GM18861 (cell line): ENCODE results near the gene TRIB2.

ENCODE experiments used
- ATAC-seq: cut with Tn5 transposase; IDR thresholded peaks from one replicate; pipeline ENCODE4 v1.9.1; 2021; ENCODE audit not compliant: unreplicated experiment

The TRIB2 gene

GRCh38 chr2:12719400-12720277 lies 2.9 kb downstream of the TRIB2 start:
- ATAC-seq, result no peak

GRCh38 chr2:12720278-12720620 lies 3.5 kb downstream of the TRIB2 start:
- no peak for ATAC-seq

GRCh38 chr2:12720754-12721378 lies 4.1 kb downstream of the TRIB2 start:
- no peak for ATAC-seq

- no peak for ATAC-seq
Measured at GRCh38 chr2:12721566-12722446, 5.1 kb downstream of the TRIB2 start.

GRCh38 chr2:12722447-12723316 lies 5.9 kb downstream of the TRIB2 start:
- no peak for ATAC-seq

- ATAC-seq, result no peak
Measured at GRCh38 chr2:12723736-12724463, 7.2 kb downstream of the TRIB2 start.

- no peak for ATAC-seq
Measured at GRCh38 chr2:12725233-12726187, 8.8 kb downstream of the TRIB2 start.

GRCh38 chr2:12726271-12726670 lies 9.5 kb downstream of the TRIB2 start:
- ATAC-seq, result no peak

GRCh38 chr2:12727065-12727464 lies 10.3 kb downstream of the TRIB2 start:
- no peak for ATAC-seq

- no peak for ATAC-seq
Measured at GRCh38 chr2:12727641-12728040, 10.9 kb downstream of the TRIB2 start.

GRCh38 chr2:12728221-12728777 lies 11.6 kb downstream of the TRIB2 start:
- peak; percentile 86 for ATAC-seq

GRCh38 chr2:12730265-12730664 lies 13.5 kb downstream of the TRIB2 start:
- no peak for ATAC-seq

GRCh38 chr2:12731701-12732280 lies 15.1 kb downstream of the TRIB2 start:
- ATAC-seq, result no peak

GRCh38 chr2:12732651-12733050 lies 15.9 kb downstream of the TRIB2 start:
- ATAC-seq, result no peak

GRCh38 chr2:12733846-12734245 lies 17.1 kb downstream of the TRIB2 start:
- no peak for ATAC-seq

- no peak for ATAC-seq
Measured at GRCh38 chr2:12734914-12735654, 18.3 kb downstream of the TRIB2 start.

GRCh38 chr2:12737297-12737696 lies 20.6 kb downstream of the TRIB2 start:
- ATAC-seq, result no peak
